Ishikawa (cell line): ENCODE data around the gene ERC1.

Source experiments
- CEBPB ChIP-seq: IDR thresholded peaks from 2 replicates; pipeline ENCODE4 v1.6.1; 2012
- CREB1 ChIP-seq: IDR thresholded peaks from 2 replicates; pipeline ENCODE4 v1.6.1; 2012; ENCODE audit warnings: low read depth
- EGR1 ChIP-seq: IDR thresholded peaks from 2 replicates; pipeline ENCODE4 v1.6.1; 2012
- EP300 ChIP-seq: IDR thresholded peaks from 2 replicates; pipeline ENCODE4 v1.6.1; 2012; ENCODE audit warnings: borderline replicate concordance
- FOXM1 ChIP-seq: IDR thresholded peaks from 2 replicates; pipeline ENCODE4 v1.6.1; 2012; ENCODE audit warnings: low read depth, borderline replicate concordance
- NFIC ChIP-seq: IDR thresholded peaks from 2 replicates; pipeline ENCODE4 v1.6.1; 2012
- RAD21 ChIP-seq: IDR thresholded peaks from 2 replicates; pipeline ENCODE4 v1.6.1; 2012; ENCODE audit warnings: low read depth
- TAF1 ChIP-seq: IDR thresholded peaks from 2 replicates; pipeline ENCODE4 v1.6.1; 2012; ENCODE audit warnings: low read depth, mild to moderate bottlenecking
- TEAD4 ChIP-seq: IDR thresholded peaks from 2 replicates; pipeline ENCODE4 v1.6.1; 2012
- ZBTB7A ChIP-seq: IDR thresholded peaks from 2 replicates; pipeline ENCODE4 v1.6.1; 2012; ENCODE audit warnings: low read depth
- TF ChIP-seq, protein P1 (sequence below): IDR thresholded peaks from 2 replicates; pipeline ENCODE4 v1.6.1; 2012
- TF ChIP-seq, protein P2 (sequence below): IDR thresholded peaks from 2 replicates; pipeline ENCODE4 v1.6.1; 2012; ENCODE audit warnings: low read depth, mild to moderate bottlenecking
- TF ChIP-seq, protein P3 (sequence below): IDR thresholded peaks from 2 replicates; pipeline ENCODE4 v1.6.1; 2012

DNA sequence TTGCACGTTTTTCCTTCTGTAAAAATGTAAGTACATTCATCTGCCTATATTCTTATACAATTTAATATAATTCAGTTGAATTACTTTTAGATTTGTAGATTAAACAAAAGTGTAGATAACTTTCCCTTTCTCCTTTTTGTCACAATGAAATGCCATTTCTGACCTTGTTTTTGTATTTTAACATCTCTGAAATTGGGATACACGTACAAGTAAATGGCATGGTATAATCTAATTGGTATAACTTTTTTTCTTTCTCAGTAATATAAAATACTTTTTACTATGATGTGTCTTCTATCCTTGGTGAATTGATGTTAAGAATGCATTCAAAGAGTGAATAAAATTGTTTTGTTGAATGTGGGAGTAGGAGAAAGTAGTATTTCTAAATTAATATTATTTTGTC lies 210.0 kb downstream of the ERC1 start:
- TF ChIP-seq EGR1 (no peak), NFIC (no peak), EP300 (no peak), TAF1 (no peak), ZBTB7A (no peak), CEBPB (no peak), TEAD4 (no peak), CREB1 (no peak), RAD21 (no peak), FOXM1 (no peak)
- TF ChIP-seq, protein P1, sequence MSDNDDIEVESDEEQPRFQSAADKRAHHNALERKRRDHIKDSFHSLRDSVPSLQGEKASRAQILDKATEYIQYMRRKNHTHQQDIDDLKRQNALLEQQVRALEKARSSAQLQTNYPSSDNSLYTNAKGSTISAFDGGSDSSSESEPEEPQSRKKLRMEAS = no peak
- TF ChIP-seq, protein P2, sequence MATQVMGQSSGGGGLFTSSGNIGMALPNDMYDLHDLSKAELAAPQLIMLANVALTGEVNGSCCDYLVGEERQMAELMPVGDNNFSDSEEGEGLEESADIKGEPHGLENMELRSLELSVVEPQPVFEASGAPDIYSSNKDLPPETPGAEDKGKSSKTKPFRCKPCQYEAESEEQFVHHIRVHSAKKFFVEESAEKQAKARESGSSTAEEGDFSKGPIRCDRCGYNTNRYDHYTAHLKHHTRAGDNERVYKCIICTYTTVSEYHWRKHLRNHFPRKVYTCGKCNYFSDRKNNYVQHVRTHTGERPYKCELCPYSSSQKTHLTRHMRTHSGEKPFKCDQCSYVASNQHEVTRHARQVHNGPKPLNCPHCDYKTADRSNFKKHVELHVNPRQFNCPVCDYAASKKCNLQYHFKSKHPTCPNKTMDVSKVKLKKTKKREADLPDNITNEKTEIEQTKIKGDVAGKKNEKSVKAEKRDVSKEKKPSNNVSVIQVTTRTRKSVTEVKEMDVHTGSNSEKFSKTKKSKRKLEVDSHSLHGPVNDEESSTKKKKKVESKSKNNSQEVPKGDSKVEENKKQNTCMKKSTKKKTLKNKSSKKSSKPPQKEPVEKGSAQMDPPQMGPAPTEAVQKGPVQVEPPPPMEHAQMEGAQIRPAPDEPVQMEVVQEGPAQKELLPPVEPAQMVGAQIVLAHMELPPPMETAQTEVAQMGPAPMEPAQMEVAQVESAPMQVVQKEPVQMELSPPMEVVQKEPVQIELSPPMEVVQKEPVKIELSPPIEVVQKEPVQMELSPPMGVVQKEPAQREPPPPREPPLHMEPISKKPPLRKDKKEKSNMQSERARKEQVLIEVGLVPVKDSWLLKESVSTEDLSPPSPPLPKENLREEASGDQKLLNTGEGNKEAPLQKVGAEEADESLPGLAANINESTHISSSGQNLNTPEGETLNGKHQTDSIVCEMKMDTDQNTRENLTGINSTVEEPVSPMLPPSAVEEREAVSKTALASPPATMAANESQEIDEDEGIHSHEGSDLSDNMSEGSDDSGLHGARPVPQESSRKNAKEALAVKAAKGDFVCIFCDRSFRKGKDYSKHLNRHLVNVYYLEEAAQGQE = no peak
- TF ChIP-seq, protein P3, sequence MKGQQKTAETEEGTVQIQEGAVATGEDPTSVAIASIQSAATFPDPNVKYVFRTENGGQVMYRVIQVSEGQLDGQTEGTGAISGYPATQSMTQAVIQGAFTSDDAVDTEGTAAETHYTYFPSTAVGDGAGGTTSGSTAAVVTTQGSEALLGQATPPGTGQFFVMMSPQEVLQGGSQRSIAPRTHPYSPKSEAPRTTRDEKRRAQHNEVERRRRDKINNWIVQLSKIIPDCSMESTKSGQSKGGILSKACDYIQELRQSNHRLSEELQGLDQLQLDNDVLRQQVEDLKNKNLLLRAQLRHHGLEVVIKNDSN = no peak
